Upper lobe of right lung (tissue), 1 donor: Measurements from ENCODE around the gene ARID1B. TPM values are rescaled to one million over a fixed set of nuclear protein-coding genes. Genes with fewer than 3 reads are reported as not detected.

ENCODE experiments used
- ATAC-seq: fragments of 200-7000 bp; cut with Tn5 transposase; one replicate; pipeline ENCODE4 v1.9.1; 2020; ENCODE audit warnings: mild to moderate bottlenecking, moderate library complexity
- DNase-seq: peaks from one replicate; pipeline ENCODE4 v3.0.0-alpha.2; 2020
- H3K27ac ChIP-seq: fragments of 200-600 bp; one replicate; pipeline ENCODE4 v1.8.0; 2022
- H3K27me3 ChIP-seq: fragments of 200-600 bp; one replicate; pipeline ENCODE4 v1.8.0; 2022; ENCODE audit warnings: mild to moderate bottlenecking
- H3K36me3 ChIP-seq: fragments of 200-600 bp; one replicate; pipeline ENCODE4 v1.8.0; 2022
- H3K4me1 ChIP-seq: fragments of 200-600 bp; one replicate; pipeline ENCODE4 v1.8.0; 2022
- H3K4me3 ChIP-seq: fragments of 200-600 bp; one replicate; pipeline ENCODE4 v1.8.0; 2022; ENCODE audit warnings: mild to moderate bottlenecking
- H3K9me3 ChIP-seq: fragments of 200-600 bp; one replicate; pipeline ENCODE4 v1.8.0; 2022
- intact Hi-C: fragments of 100-400 bp; cut with DNase I; formaldehyde crosslinking; loops from one replicate; pipeline ENCODE4 v1.11.0; 2022
- total RNA-seq: library from RNA; stranded (reverse); fragmentation: NEBNext Ultra II Directional; extraction: Animal tissue kit (Norgen Biotek cat#: 25700); gene quantifications from one replicate; pipeline ENCODE4 v1.2.1, GENCODE V29; 2021
- TF ChIP-seq, protein P1 (sequence below): fragments of 200-600 bp; IDR thresholded peaks from one replicate; pipeline ENCODE4 v1.8.0; 2022; ENCODE audit warnings: antibody characterized with exemption
- donor health status: DM: no; HTN: yes; CAD: no; lungs with severe emphysema.

ARID1B gene
- total RNA-seq, 1 donor from 2014 or later, result 80.4 TPM

DNA sequence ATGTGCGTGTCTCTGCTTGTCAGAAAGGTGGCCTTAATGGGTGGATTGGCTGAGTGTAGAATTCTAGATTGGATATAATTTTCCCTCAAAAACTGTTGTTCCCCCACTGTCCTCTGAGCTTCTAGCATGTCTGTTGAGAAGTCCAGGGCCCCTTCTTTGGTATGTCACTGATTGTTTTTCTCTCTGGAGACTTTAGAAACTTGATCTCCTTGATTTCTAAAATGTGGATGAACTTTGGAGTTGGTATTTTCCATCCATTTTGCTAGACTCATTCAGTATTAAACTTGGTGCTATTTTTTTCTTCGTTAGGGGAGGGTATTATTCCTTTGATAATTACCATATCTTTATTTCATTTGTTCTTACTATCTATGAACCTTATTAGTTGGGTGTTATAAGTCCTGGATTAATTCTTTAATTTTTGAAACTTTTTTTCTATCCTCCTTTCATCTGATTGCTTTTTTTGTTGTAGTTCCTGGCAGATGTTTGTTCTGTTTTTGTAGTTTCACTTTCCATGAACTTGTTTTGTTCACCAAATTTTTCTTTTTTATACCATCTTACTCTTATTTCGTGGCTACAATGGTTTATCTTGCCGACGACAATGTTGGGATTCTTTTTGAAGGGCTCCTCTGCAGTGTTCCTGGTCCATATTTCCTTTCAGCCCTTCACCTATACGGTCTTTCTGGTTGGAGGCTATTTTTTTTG, 68.4 kb downstream of the ARID1B start:
- intact Hi-C loops, result no loop called here

DNA sequence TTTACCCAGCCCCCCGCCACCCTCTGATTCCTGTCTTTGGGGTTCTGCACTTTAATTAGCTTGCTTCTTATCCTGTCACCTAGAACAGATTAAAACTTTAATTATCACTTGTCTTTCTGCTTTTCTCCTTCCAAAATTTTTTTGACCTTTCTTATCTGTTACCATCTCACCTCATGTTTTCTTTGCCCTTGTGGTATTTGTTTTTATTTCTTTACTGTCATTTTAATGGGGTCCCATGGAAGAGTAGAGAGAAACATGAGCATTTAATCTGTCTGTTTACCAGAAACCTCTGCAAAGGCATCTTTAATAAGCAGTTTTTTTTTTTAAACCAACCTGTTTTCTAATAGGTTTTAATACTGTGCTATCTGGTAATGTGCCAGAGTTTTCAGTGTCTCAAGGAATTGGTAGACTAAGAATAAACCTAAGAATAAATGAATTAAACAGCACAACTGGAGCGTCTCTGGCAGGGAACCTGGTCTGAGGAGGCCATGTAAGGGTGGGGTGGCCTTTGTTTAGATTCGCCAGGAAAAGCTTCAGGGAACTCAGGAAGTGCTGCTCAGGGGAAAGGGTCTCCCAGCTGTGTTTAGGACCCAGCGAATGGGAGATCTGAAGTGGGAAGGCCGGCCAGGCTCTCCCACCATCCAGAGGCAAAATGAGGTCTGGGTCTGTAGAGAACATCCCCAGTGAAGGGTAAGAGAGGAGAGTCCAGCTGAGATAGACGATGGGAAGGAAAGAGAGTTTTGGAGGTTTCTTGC, 69.8 kb downstream of the ARID1B start:
- TF ChIP-seq, protein P1, sequence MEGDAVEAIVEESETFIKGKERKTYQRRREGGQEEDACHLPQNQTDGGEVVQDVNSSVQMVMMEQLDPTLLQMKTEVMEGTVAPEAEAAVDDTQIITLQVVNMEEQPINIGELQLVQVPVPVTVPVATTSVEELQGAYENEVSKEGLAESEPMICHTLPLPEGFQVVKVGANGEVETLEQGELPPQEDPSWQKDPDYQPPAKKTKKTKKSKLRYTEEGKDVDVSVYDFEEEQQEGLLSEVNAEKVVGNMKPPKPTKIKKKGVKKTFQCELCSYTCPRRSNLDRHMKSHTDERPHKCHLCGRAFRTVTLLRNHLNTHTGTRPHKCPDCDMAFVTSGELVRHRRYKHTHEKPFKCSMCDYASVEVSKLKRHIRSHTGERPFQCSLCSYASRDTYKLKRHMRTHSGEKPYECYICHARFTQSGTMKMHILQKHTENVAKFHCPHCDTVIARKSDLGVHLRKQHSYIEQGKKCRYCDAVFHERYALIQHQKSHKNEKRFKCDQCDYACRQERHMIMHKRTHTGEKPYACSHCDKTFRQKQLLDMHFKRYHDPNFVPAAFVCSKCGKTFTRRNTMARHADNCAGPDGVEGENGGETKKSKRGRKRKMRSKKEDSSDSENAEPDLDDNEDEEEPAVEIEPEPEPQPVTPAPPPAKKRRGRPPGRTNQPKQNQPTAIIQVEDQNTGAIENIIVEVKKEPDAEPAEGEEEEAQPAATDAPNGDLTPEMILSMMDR, result no peak
- H3K27me3 ChIP-seq, result no peaks in the 10 kb centered on the region
- H3K4me3 ChIP-seq, result no peak overlapping the region
- peaks cover 74% of the 10 kb centered on the region for H3K4me1 ChIP-seq
- H3K27ac ChIP-seq, result no peak overlapping the region
- no peaks in the 10 kb centered on the region for H3K9me3 ChIP-seq
- ATAC-seq, result no peak
- no peak for DNase-seq
- intact Hi-C loops, result no loop called here
- no peaks in the 10 kb centered on the region for H3K36me3 ChIP-seq

More for the DNA sequence above, 68.4 kb downstream of the ARID1B start:
- no peaks in the 10 kb centered on the region for H3K36me3 ChIP-seq
- DNase-seq, result no peak
- TF ChIP-seq, protein P1, result no peak
- ATAC-seq, result no peak
- no peaks in the 10 kb centered on the region for H3K9me3 ChIP-seq
- peaks cover 72% of the 10 kb centered on the region for H3K4me1 ChIP-seq
- no peaks in the 10 kb centered on the region for H3K27me3 ChIP-seq
- no peak overlapping the region for H3K4me3 ChIP-seq
- H3K27ac ChIP-seq, result no peak overlapping the region

DNA sequence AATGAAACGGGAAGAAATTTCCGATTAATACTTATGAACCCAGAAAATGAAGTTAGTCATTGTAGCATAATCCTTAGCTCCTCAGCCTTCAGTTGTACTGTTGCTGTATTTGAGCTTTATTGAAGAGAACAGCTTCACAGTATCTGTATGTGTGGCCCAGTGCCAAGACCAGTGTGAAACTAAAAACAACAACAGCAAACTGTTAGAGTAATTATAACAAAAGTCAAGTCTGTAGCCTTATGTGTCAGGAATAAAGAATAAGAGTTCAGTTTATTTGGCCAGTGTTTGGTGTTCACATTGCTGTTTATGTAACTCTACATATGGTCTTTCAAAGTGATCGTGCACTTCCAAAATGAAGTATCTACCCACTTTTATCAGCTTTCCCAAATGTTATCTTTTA, 70.9 kb downstream of the ARID1B start:
- Histone ChIP-seq H3K27me3 (no peaks in the 10 kb centered on the region), H3K36me3 (no peaks in the 10 kb centered on the region), H3K4me3 (no peak overlapping the region), H3K9me3 (no peaks in the 10 kb centered on the region), H3K4me1 (peaks cover 72% of the 10 kb centered on the region), H3K27ac (no peak overlapping the region)
- DNase-seq, result no peak
- no peak for ATAC-seq
- intact Hi-C loops, result no loop called here
- TF ChIP-seq, protein P1, result no peak

DNA sequence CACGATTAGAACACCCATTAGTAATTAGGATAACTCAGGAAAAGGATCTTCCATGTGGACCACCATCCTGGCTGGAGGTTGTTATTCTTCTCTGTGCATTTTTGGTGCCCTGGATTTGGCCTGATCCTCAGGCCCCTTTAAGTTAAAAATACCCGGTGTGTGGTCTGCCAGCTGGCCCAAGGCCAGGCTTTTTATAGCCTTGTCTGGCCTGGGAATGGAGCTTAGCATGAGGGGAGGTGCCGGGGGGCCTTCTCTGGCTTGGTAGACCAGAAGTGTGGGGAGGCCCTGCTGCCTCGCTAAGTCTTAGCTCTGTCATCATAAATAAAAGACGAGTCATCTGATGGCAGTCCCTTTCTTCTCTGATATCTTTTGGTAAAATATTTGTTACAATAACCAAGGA, 71.4 kb downstream of the ARID1B start:
- H3K27me3 ChIP-seq, result no peaks in the 10 kb centered on the region
- H3K9me3 ChIP-seq, result no peaks in the 10 kb centered on the region
- no peak overlapping the region for H3K27ac ChIP-seq
- ATAC-seq (no peak), DNase-seq (no peak)
- TF ChIP-seq, protein P1, result no peak
- intact Hi-C loops, result no loop called here
- peaks cover 72% of the 10 kb centered on the region for H3K4me1 ChIP-seq
- no peaks in the 10 kb centered on the region for H3K36me3 ChIP-seq
- H3K4me3 ChIP-seq, result no peak overlapping the region

DNA sequence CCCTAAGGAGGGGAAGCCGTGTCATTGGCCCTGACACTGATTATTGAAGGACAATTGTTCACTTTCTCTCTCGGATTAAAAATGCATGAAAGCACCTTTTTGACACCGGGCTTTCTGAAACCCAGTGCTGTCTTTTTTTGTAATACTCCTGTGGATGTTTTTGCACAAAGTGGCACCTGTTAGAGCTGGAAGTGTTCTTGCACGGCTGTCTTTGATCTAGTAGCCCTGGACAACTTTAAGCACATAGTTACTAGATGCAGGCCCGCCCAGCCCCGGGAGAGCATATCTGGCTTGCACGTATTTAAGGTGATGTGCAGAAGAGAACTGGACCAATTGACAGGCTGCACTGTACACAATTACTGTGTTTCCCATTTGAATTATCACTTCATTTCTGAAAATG, 72.6 kb downstream of the ARID1B start:
- Histone ChIP-seq H3K9me3 (no peaks in the 10 kb centered on the region), H3K36me3 (no peaks in the 10 kb centered on the region), H3K27me3 (no peaks in the 10 kb centered on the region), H3K4me1 (peaks cover 66% of the 10 kb centered on the region), H3K27ac (no peak overlapping the region), H3K4me3 (no peak overlapping the region)
- peak; percentile 19 for ATAC-seq
- intact Hi-C loops, result no loop called here
- DNase-seq, result no peak
- TF ChIP-seq, protein P1, result no peak
